HepG2 (cell line): ENCODE measurements around the gene TAF1D. TPM values are rescaled to one million over a fixed set of nuclear protein-coding genes. Genes with fewer than 3 reads are reported as not detected.
A peak's percentile ranks its signal among the peaks of the same experiment; 100 is the strongest.

Experiments
- ATAC-seq: fragments of 200-7000 bp; cut with Tn5 transposase; 3 replicates; pipeline ENCODE4 v1.9.1; 2020; ENCODE audit warnings: mild to moderate bottlenecking, moderate library complexity
- BruUV-seq: library from RNA; stranded (reverse); fragments of 400-500 nt; replicated peaks from 2 replicates; lab custom pipeline; 2021; lab: Mats Ljungman, UMichigan
- CTCF ChIA-PET: fragments of 300-600 bp; formaldehyde crosslinking; extraction: SDS; loops from one replicate; lab custom pipeline; 2021; ENCODE audit warnings: low total read pairs, inconsistent platforms, low intra/inter-chr PET ratio; lab: Yijun Ruan, JAX
- POLR2A ChIA-PET: fragments of 350-600 bp; sonication (Branson Sonifier 250); formaldehyde crosslinking; loops from one replicate; lab custom pipeline; 2020; ENCODE audit warnings: antibody characterized with exemption, inconsistent platforms; lab: Yijun Ruan, JAX
- DNase-seq: peaks from one replicate; pipeline ENCODE4 v3.0.0-alpha.2; 2015; ENCODE audit warnings: low spot score
- FAIRE-seq: peaks from 3 replicates; lab custom pipeline; 2011; peaks lifted over from hg19 to GRCh38; lab: Jason Lieb, UNC
- H2AFZ ChIP-seq: one replicate; pipeline ENCODE4 v1.6.1; 2011; ENCODE audit warnings: low read length, inconsistent platforms
- H3K27ac ChIP-seq: fragments of 300-600 bp; 3 replicates; pipeline ENCODE4 v1.8.0; 2011; ENCODE audit warnings: mixed run types, mild to moderate bottlenecking, mixed read lengths, low read length, inconsistent platforms; ENCODE audit not compliant: insufficient read depth; ENCODE audit errors: extremely low read length
- H3K27me3 ChIP-seq, 2 experiments: fragments of 200-600 bp in 1 of 2; 2 replicates in 1 of 2; 3 replicates in 1 of 2; pipeline versions ENCODE4 v1.6.0 to v1.8.0; 2011; ENCODE audit warnings: low read length in 2 of 2, mild to moderate bottlenecking in 2 of 2, moderate library complexity in 2 of 2, inconsistent platforms in 1 of 2; ENCODE audit not compliant: insufficient read depth in 2 of 2, control insufficient read depth in 1 of 2
- H3K36me3 ChIP-seq, 2 experiments: fragments of 200-600 bp in 1 of 2; replicated peaks in 1 of 2; 2 replicates in 1 of 2; 3 replicates in 1 of 2; pipeline versions ENCODE4 v1.5.1 to v1.8.0; 2011; ENCODE audit warnings: low read length in 2 of 2, inconsistent platforms in 1 of 2; ENCODE audit not compliant: insufficient read depth in 2 of 2, control insufficient read depth in 1 of 2
- H3K4me1 ChIP-seq: 2 replicates; pipeline ENCODE4 v1.5.1; 2012; ENCODE audit warnings: low read length, inconsistent platforms; ENCODE audit not compliant: insufficient read depth
- H3K4me2 ChIP-seq: 2 replicates; pipeline ENCODE4 v1.6.0; 2011; ENCODE audit warnings: low read depth, low read length, inconsistent platforms
- H3K4me3 ChIP-seq, 3 experiments: fragments of 200-600 bp in 1 of 3; sonication (generic), shearing (Covaris generic) in 1 of 3; replicated peaks in 1 of 3; 2 replicates each; pipeline ENCODE4 v1.5.1; 2011 to 2016; ENCODE audit warnings: low read length in 3 of 3, inconsistent platforms in 2 of 3, low read depth in 2 of 3, mild to moderate bottlenecking in 2 of 3, control low read depth in 1 of 3, mixed read lengths in 1 of 3; ENCODE audit not compliant: insufficient read depth in 1 of 3
- H3K79me2 ChIP-seq: one replicate; pipeline ENCODE4 v1.6.1; 2011; ENCODE audit warnings: low read length, inconsistent platforms; ENCODE audit not compliant: insufficient read depth
- H3K9ac ChIP-seq: 2 replicates; pipeline ENCODE4 v1.6.0; 2011; ENCODE audit warnings: mild to moderate bottlenecking, low read depth, low read length, inconsistent platforms; ENCODE audit not compliant: insufficient read depth
- H3K9me3 ChIP-seq: 2 replicates; pipeline ENCODE4 v1.5.1; 2012; ENCODE audit warnings: mild to moderate bottlenecking, low read length
- H4K20me1 ChIP-seq: 2 replicates; pipeline ENCODE4 v1.6.0; 2011; ENCODE audit warnings: inconsistent platforms, mild to moderate bottlenecking, low read length, moderate library complexity; ENCODE audit not compliant: insufficient read depth
- AHR ChIP-seq: IDR thresholded peaks from 2 replicates; pipeline ENCODE4 v1.6.1; 2018; ENCODE audit warnings: missing genetic modification reagents, missing compliant biosample characterization
- CHCHD3 ChIP-seq: sonication (generic); formaldehyde crosslinking; IDR thresholded peaks from 2 replicates; pipeline ENCODE4 v1.8.0; 2022; ENCODE audit warnings: mild to moderate bottlenecking, missing genetic modification reagents, moderate library complexity
- HDAC2 ChIP-seq: sonication (generic); formaldehyde crosslinking; IDR thresholded peaks from 2 replicates; pipeline ENCODE4 v1.4.0; 2020; ENCODE audit warnings: missing genetic modification reagents
- NFATC3 ChIP-seq: sonication (generic); formaldehyde crosslinking; IDR thresholded peaks from 2 replicates; pipeline ENCODE4 v1.5.1; 2020; ENCODE audit warnings: mild to moderate bottlenecking, missing genetic modification reagents
- POLR2A ChIP-seq, 2 experiments: IDR thresholded peaks; 2 replicates each; pipeline ENCODE4 v1.6.1; 2011; ENCODE audit warnings: low read depth in 2 of 2, low read length in 2 of 2, mild to moderate bottlenecking in 1 of 2, moderate library complexity in 1 of 2; ENCODE audit not compliant: insufficient read depth in 1 of 2
- RBFOX2 ChIP-seq: fragments of 200-400 bp; formaldehyde crosslinking; IDR thresholded peaks from 2 replicates; pipeline ENCODE4 v1.6.1; 2017; ENCODE audit warnings: low read depth, mild to moderate bottlenecking, low read length
- RCOR2 ChIP-seq: IDR thresholded peaks from 2 replicates; pipeline ENCODE4 v1.6.1; 2016; ENCODE audit warnings: missing biosample characterization, missing genetic modification reagents
- SRY ChIP-seq: sonication (generic); formaldehyde crosslinking; IDR thresholded peaks from 2 replicates; pipeline ENCODE4 v1.8.0; 2022; ENCODE audit warnings: mild to moderate bottlenecking, missing genetic modification reagents
- ZC3H4 ChIP-seq: sonication (generic); formaldehyde crosslinking; IDR thresholded peaks from 2 replicates; pipeline ENCODE4 v1.4.0; 2020; ENCODE audit warnings: missing genetic modification reagents, borderline replicate concordance
- ZNF609 ChIP-seq: sonication (generic); formaldehyde crosslinking; IDR thresholded peaks from 2 replicates; pipeline ENCODE4 v1.4.0; 2020; ENCODE audit warnings: mild to moderate bottlenecking, missing genetic modification reagents, borderline replicate concordance
- ZSCAN29 ChIP-seq: sonication (generic); formaldehyde crosslinking; conservative IDR thresholded peaks from 2 replicates; pipeline ENCODE4 v1.4.0; 2020; ENCODE audit warnings: mild to moderate bottlenecking, missing genetic modification reagents
- whole genome bisulfite sequencing: methylation state at CpG from one replicate; pipeline ENCODE4 v1.1.6; 2017; ENCODE audit warnings: low lambda C conversion rate; 5-methylcytosine and 5-hydroxymethylcytosine counted together
- in situ Hi-C: cut with HindIII; loops from 2 replicates; pipeline ENCODE4 v1.10.0; 2017; ENCODE audit warnings: low pct_unique_long_range_greater_than_20kb; ENCODE audit not compliant: extremely low pct_ligation_motif_present
- intact Hi-C: fragments of 100-400 bp; cut with micrococcal nuclease; formaldehyde crosslinking; loops from one replicate; pipeline ENCODE4 v1.10.0; 2022; ENCODE audit not compliant: unreplicated experiment
- polyA plus RNA-seq, 8 experiments: library from polyadenylated mRNA; depleted of rRNA in 3 of 8; stranded (reverse) in 7 of 8; unstranded in 1 of 8; fragments of >200 nt; fragmentation: Illumina TruSeq in 4 of 8; extraction: Trizol in 4 of 8; gene quantifications; 2 replicates each; pipeline versions ENCODE4 v1.2.1 to v1.2.3, GENCODE V29; 2011 to 2016; ENCODE audit warnings: low read depth in 4 of 8, missing spikeins in 1 of 8, mixed read lengths in 1 of 8; ENCODE audit not compliant: insufficient read depth in 1 of 8
- total RNA-seq, 5 experiments: library from RNA; depleted of rRNA; stranded (reverse); fragments of >200 nt; fragmentation: Illumina TruSeq; extraction: Trizol; gene quantifications; 2 replicates each; pipeline ENCODE4 v1.2.3, GENCODE V29; 2016; ENCODE audit warnings: low read depth in 1 of 5
- TF ChIP-seq, protein P1 (sequence below): IDR thresholded peaks from 2 replicates; pipeline ENCODE4 v1.6.1; 2016; ENCODE audit warnings: missing compliant biosample characterization, missing genetic modification reagents, borderline replicate concordance
- TF ChIP-seq, protein P2 (sequence below): sonication (generic); formaldehyde crosslinking; IDR thresholded peaks from 2 replicates; pipeline ENCODE4 v1.5.1; 2020; ENCODE audit warnings: mild to moderate bottlenecking, missing genetic modification reagents

TAF1D gene
- total and polyA plus RNA-seq, 2 of the 13 experiments (the other 11 are each of a cell fraction or from before 2014, with no cell fraction given), result 132 to 207 TPM

- TF ChIP-seq, protein P1, sequence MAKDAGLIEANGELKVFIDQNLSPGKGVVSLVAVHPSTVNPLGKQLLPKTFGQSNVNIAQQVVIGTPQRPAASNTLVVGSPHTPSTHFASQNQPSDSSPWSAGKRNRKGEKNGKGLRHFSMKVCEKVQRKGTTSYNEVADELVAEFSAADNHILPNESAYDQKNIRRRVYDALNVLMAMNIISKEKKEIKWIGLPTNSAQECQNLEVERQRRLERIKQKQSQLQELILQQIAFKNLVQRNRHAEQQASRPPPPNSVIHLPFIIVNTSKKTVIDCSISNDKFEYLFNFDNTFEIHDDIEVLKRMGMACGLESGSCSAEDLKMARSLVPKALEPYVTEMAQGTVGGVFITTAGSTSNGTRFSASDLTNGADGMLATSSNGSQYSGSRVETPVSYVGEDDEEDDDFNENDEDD (CRISPR knock-in tag), result 0 out of 2 replicates have a peak, but pooled peaks have one; percentile 33
- TF ChIP-seq CHCHD3 (CRISPR knock-in tag), result no peak
Observed at GRCh38 chr11:93740730-93741093, 583 bp downstream of the TAF1D start (continued).

GRCh38 chr11:93740031-93740729, 1.1 kb downstream of the TAF1D start:
- peak overlapping the region; percentile 79 to 90 (median 85) for H3K4me3 ChIP-seq
- peak; percentile 75 for DNase-seq
- POLR2A ChIA-PET, result interaction anchor here (0.7 to 5.4 kb wide), 14 partner anchors 9 to 253 kb away, joined by 3 to 114 read pairs (median 6); partner anchors contain the start of genes CEP295 and MED17
- under 1% methylated on average over 18 of the region's 18 CpGs for WGBS
- peaks cover 9 to 39% of the 10 kb centered on the region in 2 experiments; a peak in 4 of 5 replicates for H3K36me3 ChIP-seq
- H3K4me1 ChIP-seq, result peaks cover 61% of the 10 kb centered on the region
- H3K4me2 ChIP-seq, result peak overlapping the region; percentile 93
- peak overlapping the region; percentile 100 for H3K9ac ChIP-seq
- H3K27ac ChIP-seq, result peak overlapping the region; percentile 100
- no peak for FAIRE-seq
- ATAC-seq, result peak; percentile 11
- in situ Hi-C loops, result loop anchor here (5.0 kb wide), 1 partner anchor 42 kb away; the partner anchor contains the start of gene MED17
- H3K9me3 ChIP-seq, result no peaks in the 10 kb centered on the region
- no peak overlapping the region for H2AFZ ChIP-seq
- H4K20me1 ChIP-seq, result peaks cover 49% of the 10 kb centered on the region
- intact Hi-C loops, result no loop called here
- peaks cover 92% of the 10 kb centered on the region for H3K79me2 ChIP-seq
- no TSS peak for BruUV-seq
- H3K27me3 ChIP-seq, result peaks cover 0 to 2% of the 10 kb centered on the region in 2 experiments; a peak in 2 of 5 replicates
- CTCF ChIA-PET, result no interaction called here
- TF ChIP-seq POLR2A (IDR thresholded peaks at IDR 0.05; ENCODE audit: insufficient read depth in 1 of 2, low read depth in 2 of 2, low read length in 2 of 2) (peak in 1 of 2 experiments; percentile 74; a peak in 2 of 4 replicates), RBFOX2 (no peak), ZNF609 (0 out of 2 replicates have a peak, but pooled peaks have one; percentile 13), AHR (no peak), HDAC2 (CRISPR knock-in tag) (no peak), ZSCAN29 (0 out of 2 replicates have a peak, but pooled peaks have one; percentile 21), NFATC3 (CRISPR knock-in tag) (no peak), SRY (CRISPR knock-in tag) (no peak), ZC3H4 (CRISPR knock-in tag) (peak; percentile 59; the same call in 1 of the 2 replicates), RCOR2 (CRISPR knock-in tag) (no peak)
- TF ChIP-seq, protein P2, sequence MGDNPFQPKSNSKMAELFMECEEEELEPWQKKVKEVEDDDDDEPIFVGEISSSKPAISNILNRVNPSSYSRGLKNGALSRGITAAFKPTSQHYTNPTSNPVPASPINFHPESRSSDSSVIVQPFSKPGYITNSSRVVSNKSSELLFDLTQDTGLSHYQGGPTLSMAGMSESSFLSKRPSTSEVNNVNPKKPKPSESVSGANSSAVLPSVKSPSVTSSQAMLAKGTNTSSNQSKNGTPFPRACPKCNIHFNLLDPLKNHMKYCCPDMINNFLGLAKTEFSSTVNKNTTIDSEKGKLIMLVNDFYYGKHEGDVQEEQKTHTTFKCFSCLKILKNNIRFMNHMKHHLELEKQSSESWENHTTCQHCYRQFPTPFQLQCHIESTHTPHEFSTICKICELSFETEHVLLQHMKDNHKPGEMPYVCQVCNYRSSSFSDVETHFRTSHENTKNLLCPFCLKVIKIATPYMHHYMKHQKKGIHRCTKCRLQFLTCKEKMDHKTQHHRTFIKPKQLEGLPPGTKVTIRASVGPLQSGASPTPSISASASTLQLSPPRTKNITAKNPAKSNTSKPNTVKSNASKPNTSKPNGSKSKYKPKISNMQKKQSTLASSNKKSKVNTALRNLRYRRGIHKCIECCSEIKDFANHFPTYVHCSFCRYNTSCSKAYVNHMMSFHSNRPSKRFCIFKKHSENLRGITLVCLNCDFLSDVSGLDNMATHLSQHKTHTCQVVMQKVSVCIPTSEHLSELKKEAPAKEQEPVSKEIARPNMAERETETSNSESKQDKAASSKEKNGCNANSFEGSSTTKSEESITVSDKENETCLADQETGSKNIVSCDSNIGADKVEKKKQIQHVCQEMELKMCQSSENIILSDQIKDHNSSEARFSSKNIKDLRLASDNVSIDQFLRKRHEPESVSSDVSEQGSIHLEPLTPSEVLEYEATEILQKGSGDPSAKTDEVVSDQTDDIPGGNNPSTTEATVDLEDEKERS (CRISPR knock-in tag), result 0 out of 2 replicates have a peak, but pooled peaks have one; percentile 43
